Middle frontal gyrus (tissue), 1 donor: ENCODE results near the gene CAMK1G.

Source experiments
- DNase-seq: peaks from one replicate; pipeline ENCODE4 v3.0.0-alpha.2; 2015; ENCODE audit warnings: low spot score; ENCODE audit errors: extremely low spot score

CAMK1G gene

GRCh38 chr1:209634005-209634737, 50.7 kb downstream of the CAMK1G start:
- no peak for DNase-seq

- no peak for DNase-seq
Observed at GRCh38 chr1:209635850-209636249, 52.3 kb downstream of the CAMK1G start.

GRCh38 chr1:209641832-209642172, 58.3 kb downstream of the CAMK1G start:
- DNase-seq = peak; percentile 60

GRCh38 chr1:209642816-209643215, 59.3 kb downstream of the CAMK1G start:
- DNase-seq = no peak

- peak; percentile 42 for DNase-seq
Observed at GRCh38 chr1:209643285-209644020, 59.9 kb downstream of the CAMK1G start.

- no peak for DNase-seq
Observed at GRCh38 chr1:209645574-209646452, 62.3 kb downstream of the CAMK1G start.

GRCh38 chr1:209646558-209646957, 63.0 kb downstream of the CAMK1G start:
- DNase-seq = no peak

GRCh38 chr1:209647156-209647555, 63.6 kb downstream of the CAMK1G start:
- no peak for DNase-seq

GRCh38 chr1:209648346-209648745, 64.8 kb downstream of the CAMK1G start:
- DNase-seq = no peak

GRCh38 chr1:209648931-209649776, 65.6 kb downstream of the CAMK1G start:
- no peak for DNase-seq

- DNase-seq = no peak
Observed at GRCh38 chr1:209650454-209650853, 66.9 kb downstream of the CAMK1G start.

- DNase-seq = no peak
Observed at GRCh38 chr1:209651138-209651587, 67.6 kb downstream of the CAMK1G start.

- no peak for DNase-seq
Observed at GRCh38 chr1:209652121-209652735, 68.7 kb downstream of the CAMK1G start, which contains the start of gene LAMB3. LAMB3 (minus strand) TSS chr1:209652425; CDS start chr1:209650944, 1,481 bp downstream.

GRCh38 chr1:209652873-209653401, 69.4 kb downstream of the CAMK1G start:
- peak; percentile 63 for DNase-seq

GRCh38 chr1:209653915-209654351, 70.4 kb downstream of the CAMK1G start:
- DNase-seq = no peak

GRCh38 chr1:209655411-209656231, 72.1 kb downstream of the CAMK1G start:
- no peak for DNase-seq

GRCh38 chr1:209657140-209657879, 73.8 kb downstream of the CAMK1G start:
- DNase-seq = no peak

GRCh38 chr1:209657918-209658317, 74.4 kb downstream of the CAMK1G start:
- no peak for DNase-seq
